ENCODE measurements around the gene LIN28B.

DNA sequence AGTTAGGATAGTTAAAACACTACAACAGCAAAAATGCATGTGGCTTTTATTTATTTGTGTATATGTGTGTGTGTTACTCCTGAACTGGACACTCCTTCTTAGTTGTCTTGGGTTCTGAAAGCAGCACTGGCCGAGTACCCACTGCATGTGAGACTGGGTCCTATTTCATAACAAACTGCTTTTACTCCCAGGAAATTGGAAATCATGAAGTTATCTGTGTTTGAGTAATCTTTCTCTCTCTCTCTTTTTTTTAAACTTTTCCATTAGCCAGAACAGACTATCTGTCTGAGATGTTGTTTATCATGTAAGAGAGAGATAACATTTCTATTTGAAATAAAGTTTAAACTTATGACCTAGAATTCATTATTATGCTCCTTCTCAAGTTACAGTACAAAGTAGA lies 110.4 kb downstream of the LIN28B start:
- TF ChIP-seq, protein P1, sequence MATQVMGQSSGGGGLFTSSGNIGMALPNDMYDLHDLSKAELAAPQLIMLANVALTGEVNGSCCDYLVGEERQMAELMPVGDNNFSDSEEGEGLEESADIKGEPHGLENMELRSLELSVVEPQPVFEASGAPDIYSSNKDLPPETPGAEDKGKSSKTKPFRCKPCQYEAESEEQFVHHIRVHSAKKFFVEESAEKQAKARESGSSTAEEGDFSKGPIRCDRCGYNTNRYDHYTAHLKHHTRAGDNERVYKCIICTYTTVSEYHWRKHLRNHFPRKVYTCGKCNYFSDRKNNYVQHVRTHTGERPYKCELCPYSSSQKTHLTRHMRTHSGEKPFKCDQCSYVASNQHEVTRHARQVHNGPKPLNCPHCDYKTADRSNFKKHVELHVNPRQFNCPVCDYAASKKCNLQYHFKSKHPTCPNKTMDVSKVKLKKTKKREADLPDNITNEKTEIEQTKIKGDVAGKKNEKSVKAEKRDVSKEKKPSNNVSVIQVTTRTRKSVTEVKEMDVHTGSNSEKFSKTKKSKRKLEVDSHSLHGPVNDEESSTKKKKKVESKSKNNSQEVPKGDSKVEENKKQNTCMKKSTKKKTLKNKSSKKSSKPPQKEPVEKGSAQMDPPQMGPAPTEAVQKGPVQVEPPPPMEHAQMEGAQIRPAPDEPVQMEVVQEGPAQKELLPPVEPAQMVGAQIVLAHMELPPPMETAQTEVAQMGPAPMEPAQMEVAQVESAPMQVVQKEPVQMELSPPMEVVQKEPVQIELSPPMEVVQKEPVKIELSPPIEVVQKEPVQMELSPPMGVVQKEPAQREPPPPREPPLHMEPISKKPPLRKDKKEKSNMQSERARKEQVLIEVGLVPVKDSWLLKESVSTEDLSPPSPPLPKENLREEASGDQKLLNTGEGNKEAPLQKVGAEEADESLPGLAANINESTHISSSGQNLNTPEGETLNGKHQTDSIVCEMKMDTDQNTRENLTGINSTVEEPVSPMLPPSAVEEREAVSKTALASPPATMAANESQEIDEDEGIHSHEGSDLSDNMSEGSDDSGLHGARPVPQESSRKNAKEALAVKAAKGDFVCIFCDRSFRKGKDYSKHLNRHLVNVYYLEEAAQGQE (IDR thresholded peaks at IDR 0.05; ENCODE audit: borderline replicate concordance) = no peak
- TF ChIP-seq, protein P2, sequence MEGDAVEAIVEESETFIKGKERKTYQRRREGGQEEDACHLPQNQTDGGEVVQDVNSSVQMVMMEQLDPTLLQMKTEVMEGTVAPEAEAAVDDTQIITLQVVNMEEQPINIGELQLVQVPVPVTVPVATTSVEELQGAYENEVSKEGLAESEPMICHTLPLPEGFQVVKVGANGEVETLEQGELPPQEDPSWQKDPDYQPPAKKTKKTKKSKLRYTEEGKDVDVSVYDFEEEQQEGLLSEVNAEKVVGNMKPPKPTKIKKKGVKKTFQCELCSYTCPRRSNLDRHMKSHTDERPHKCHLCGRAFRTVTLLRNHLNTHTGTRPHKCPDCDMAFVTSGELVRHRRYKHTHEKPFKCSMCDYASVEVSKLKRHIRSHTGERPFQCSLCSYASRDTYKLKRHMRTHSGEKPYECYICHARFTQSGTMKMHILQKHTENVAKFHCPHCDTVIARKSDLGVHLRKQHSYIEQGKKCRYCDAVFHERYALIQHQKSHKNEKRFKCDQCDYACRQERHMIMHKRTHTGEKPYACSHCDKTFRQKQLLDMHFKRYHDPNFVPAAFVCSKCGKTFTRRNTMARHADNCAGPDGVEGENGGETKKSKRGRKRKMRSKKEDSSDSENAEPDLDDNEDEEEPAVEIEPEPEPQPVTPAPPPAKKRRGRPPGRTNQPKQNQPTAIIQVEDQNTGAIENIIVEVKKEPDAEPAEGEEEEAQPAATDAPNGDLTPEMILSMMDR (IDR thresholded peaks at IDR 0.05; ENCODE audit: poor library complexity, severe bottlenecking) = no peak
- TF ChIP-seq TAF1 (IDR thresholded peaks at IDR 0.05; ENCODE audit: low read depth) (no peak), SMC3 (conservative IDR thresholded peaks at IDR 0.05; ENCODE audit: poor library complexity) (no peak), EP300 (conservative IDR thresholded peaks at IDR 0.05; ENCODE audit: poor library complexity, severe bottlenecking) (no peak), POLR2AphosphoS5 (IDR thresholded peaks at IDR 0.05) (no peak), EZH2 (IDR thresholded peaks at IDR 0.05; ENCODE audit: borderline replicate concordance, insufficient read depth, low read length, poor library complexity, severe bottlenecking) (no peak), RAD21 (conservative IDR thresholded peaks at IDR 0.05) (no peak)

All from neural cell (in vitro differentiated cells).